ENCODE results near the gene STXBP5.

- TF ChIP-seq CTCF (IDR thresholded peaks at IDR 0.05; ENCODE audit: low read depth, low read length, missing input control) (no peak), HNF4G (IDR thresholded peaks at IDR 0.05) (no peak), REST (IDR thresholded peaks at IDR 0.05) (no peak), RXRA (IDR thresholded peaks at IDR 0.05) (no peak), NR2F2 (IDR thresholded peaks at IDR 0.05) (no peak), SP1 (IDR thresholded peaks at IDR 0.05) (no peak), JUND (IDR thresholded peaks at IDR 0.05) (no peak), MAX (IDR thresholded peaks at IDR 0.05) (no peak), ATF3 (IDR thresholded peaks at IDR 0.05) (no peak), FOXA1 (IDR thresholded peaks at IDR 0.05) (no peak), YY1 (IDR thresholded peaks at IDR 0.05) (peak; percentile 26), TAF1 (conservative IDR thresholded peaks at IDR 0.05) (no peak), HNF4A (conservative IDR thresholded peaks at IDR 0.05) (no peak), GABPA (IDR thresholded peaks at IDR 0.05 in 1 of 2, conservative IDR thresholded peaks at IDR 0.05 in 1 of 2) (no peak)
Observed at GRCh38 chr6:147204060-147204785, at the start of gene STXBP5.

All from liver (tissue), 3 donors.